Stimulated activated naive B cell treated with anti-CD40 and anti-IgM and Interleukin-4, amounts not matched to agents 10 μg/mL and 1 μg/mL and 100 μg/mL, for 72 hours (primary cell): Measurements from ENCODE around the gene PKIB.
"Not testable (repeated sequence)": the region's sequence is repeated elsewhere in the genome, so short reads cannot be mapped to it uniquely, and the experiment has no call there.

ENCODE experiments used
- ATAC-seq, 2 donors: fragments of 150-1000 bp; cut with Tn5 transposase; replicated peaks; 2 replicates each; pipeline ENCODE4 v1.10.0; 2021; ENCODE audit warnings: moderate library complexity in 1 of 2
- DNase-seq: peaks from one replicate; pipeline ENCODE4 v3.0.0; 2021
- H3K27ac Mint-ChIP-seq: one replicate; pipeline ENCODE4 v1.8.0; 2022; ENCODE audit warnings: mild to moderate bottlenecking, mixed read lengths
- H3K27me3 Mint-ChIP-seq, 2 donors: one replicate each; pipeline ENCODE4 v1.8.0; 2022; ENCODE audit warnings: mixed read lengths in 2 of 2
- H3K36me3 Mint-ChIP-seq, 2 donors: one replicate each; pipeline ENCODE4 v1.8.0; 2022; ENCODE audit warnings: mixed read lengths in 2 of 2, mild to moderate bottlenecking in 1 of 2
- H3K4me1 Mint-ChIP-seq, 2 donors: one replicate each; pipeline ENCODE4 v1.8.0; 2022; ENCODE audit warnings: mixed read lengths in 2 of 2, mild to moderate bottlenecking in 1 of 2
- H3K4me3 Mint-ChIP-seq, 2 donors: one replicate each; pipeline ENCODE4 v1.8.0; 2022; ENCODE audit warnings: mild to moderate bottlenecking in 2 of 2, mixed read lengths in 2 of 2, moderate library complexity in 1 of 2
- H3K9me3 Mint-ChIP-seq, 2 donors: one replicate each; pipeline ENCODE4 v1.8.0; 2022; ENCODE audit warnings: mixed read lengths in 2 of 2, mild to moderate bottlenecking in 1 of 2

Gene PKIB

GRCh38 chr6:122640366-122640765 is 30.2 kb downstream of the PKIB start:
- DNase-seq (no peak), ATAC-seq (no peak)
- no peaks in the 10 kb centered on the region for H3K4me1 Mint-ChIP-seq
- no peak overlapping the region for H3K4me3 Mint-ChIP-seq
- no peaks in the 10 kb centered on the region for H3K27me3 Mint-ChIP-seq
- H3K27ac Mint-ChIP-seq: no peak overlapping the region
- H3K36me3 Mint-ChIP-seq: no peaks in the 10 kb centered on the region
- H3K9me3 Mint-ChIP-seq: no peaks in the 10 kb centered on the region

DNA sequence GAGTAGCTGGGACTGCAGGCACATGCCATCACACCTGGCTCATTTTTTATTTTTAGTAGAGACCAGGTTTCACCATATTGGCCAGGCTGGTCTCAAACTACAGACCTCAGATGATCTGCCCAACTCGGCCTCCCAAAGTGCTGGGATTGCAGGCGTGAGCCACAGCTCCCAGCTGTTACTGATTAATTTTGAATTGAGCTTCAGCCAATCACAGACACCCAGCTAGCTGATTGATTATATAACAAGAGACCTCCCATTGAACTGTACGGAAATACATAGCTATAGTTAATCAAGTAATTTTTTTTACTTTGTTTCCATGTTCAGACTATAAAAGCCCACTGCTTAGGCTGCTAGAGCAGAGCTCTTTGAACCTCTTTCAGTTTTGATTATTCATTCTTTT is 31.6 kb downstream of the PKIB start:
- no peak for DNase-seq
- H3K27me3 Mint-ChIP-seq: no peaks in the 10 kb centered on the region
- no peaks in the 10 kb centered on the region for H3K4me1 Mint-ChIP-seq

DNA sequence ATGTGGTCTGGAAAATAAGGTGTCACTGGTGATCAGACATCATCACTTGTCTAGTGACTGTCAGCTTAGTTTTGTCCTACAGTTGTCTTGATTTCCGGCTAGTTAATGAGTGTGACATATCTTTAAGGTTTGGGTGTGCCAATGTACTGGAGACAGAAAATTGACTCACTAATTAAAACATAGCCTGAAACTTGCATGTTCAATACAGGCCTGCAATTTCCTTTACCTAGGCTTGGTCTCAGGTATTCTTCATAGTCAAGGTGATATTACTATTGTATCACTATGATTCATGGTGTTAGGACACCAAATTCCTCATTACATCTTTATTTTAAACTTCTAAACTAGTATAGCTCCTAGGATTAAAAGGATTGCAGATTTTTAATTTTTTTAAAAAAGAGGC is 32.4 kb downstream of the PKIB start:
- H3K9me3 Mint-ChIP-seq, H3K27me3 Mint-ChIP-seq, H3K36me3 Mint-ChIP-seq, DNase-seq, H3K27ac Mint-ChIP-seq, ATAC-seq, H3K4me3 Mint-ChIP-seq, H3K4me1 Mint-ChIP-seq: not testable (repeated sequence)

More for the DNA sequence above, 31.6 kb downstream of the PKIB start:
- no peak overlapping the region for H3K4me3 Mint-ChIP-seq
- ATAC-seq: no peak
- H3K27ac Mint-ChIP-seq: no peak overlapping the region
- H3K36me3 Mint-ChIP-seq: no peaks in the 10 kb centered on the region
- H3K9me3 Mint-ChIP-seq: no peaks in the 10 kb centered on the region

- no peaks in the 10 kb centered on the region for H3K9me3 Mint-ChIP-seq
- no peaks in the 10 kb centered on the region for H3K27me3 Mint-ChIP-seq
- H3K4me3 Mint-ChIP-seq: no peak overlapping the region
- DNase-seq: no peak
- no peak for ATAC-seq
- H3K27ac Mint-ChIP-seq: no peak overlapping the region
- H3K36me3 Mint-ChIP-seq: no peaks in the 10 kb centered on the region
- no peaks in the 10 kb centered on the region for H3K4me1 Mint-ChIP-seq
Observed at GRCh38 chr6:122645256-122645655, 35.1 kb downstream of the PKIB start.

DNA sequence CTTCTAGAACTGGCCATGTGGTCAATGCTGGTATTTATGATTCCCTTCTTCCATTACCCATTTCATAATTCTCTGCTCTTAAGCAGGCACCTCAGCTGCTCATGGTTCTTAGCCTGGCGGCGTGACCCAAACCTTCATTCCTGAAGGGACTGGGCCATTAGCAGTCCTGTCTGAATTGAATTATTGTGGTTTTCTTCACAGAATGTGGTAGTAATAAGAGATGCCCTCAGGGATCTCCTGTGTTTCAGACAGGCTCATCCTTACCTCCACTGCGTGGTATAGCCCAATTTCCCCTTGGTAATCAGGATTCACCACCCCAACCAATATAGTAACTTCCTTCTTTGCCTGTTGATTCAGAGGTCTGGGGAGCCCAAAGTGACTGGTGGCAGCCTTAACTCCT is 37.6 kb downstream of the PKIB start:
- no peak for ATAC-seq
- H3K4me3 Mint-ChIP-seq: no peak overlapping the region
- no peaks in the 10 kb centered on the region for H3K9me3 Mint-ChIP-seq
- H3K27me3 Mint-ChIP-seq: no peaks in the 10 kb centered on the region
- no peaks in the 10 kb centered on the region for H3K4me1 Mint-ChIP-seq
- no peak for DNase-seq
- no peaks in the 10 kb centered on the region for H3K36me3 Mint-ChIP-seq
- no peak overlapping the region for H3K27ac Mint-ChIP-seq

- no peaks in the 10 kb centered on the region for H3K27me3 Mint-ChIP-seq
- no peak for ATAC-seq
- no peak overlapping the region for H3K4me3 Mint-ChIP-seq
- H3K36me3 Mint-ChIP-seq: no peaks in the 10 kb centered on the region
- DNase-seq: no peak
- no peaks in the 10 kb centered on the region for H3K9me3 Mint-ChIP-seq
- H3K4me1 Mint-ChIP-seq: no peaks in the 10 kb centered on the region
- H3K27ac Mint-ChIP-seq: no peak overlapping the region
Observed at GRCh38 chr6:122648726-122649125, 38.5 kb downstream of the PKIB start.

- no peaks in the 10 kb centered on the region for H3K4me1 Mint-ChIP-seq
- ATAC-seq: no peak
- H3K9me3 Mint-ChIP-seq: no peaks in the 10 kb centered on the region
- no peaks in the 10 kb centered on the region for H3K36me3 Mint-ChIP-seq
- H3K27ac Mint-ChIP-seq: no peak overlapping the region
- no peak overlapping the region for H3K4me3 Mint-ChIP-seq
- DNase-seq: no peak
- H3K27me3 Mint-ChIP-seq: no peaks in the 10 kb centered on the region
Observed at GRCh38 chr6:122649701-122650100, 39.5 kb downstream of the PKIB start.

GRCh38 chr6:122650403-122650802 is 40.2 kb downstream of the PKIB start:
- no peak overlapping the region for H3K27ac Mint-ChIP-seq
- ATAC-seq: no peak

GRCh38 chr6:122651031-122651430 is 40.8 kb downstream of the PKIB start:
- Mint-ChIP-seq H3K27me3 (no peaks in the 10 kb centered on the region), H3K4me3 (no peak overlapping the region), H3K4me1 (no peaks in the 10 kb centered on the region), H3K9me3 (no peaks in the 10 kb centered on the region), H3K27ac (no peak overlapping the region), H3K36me3 (no peaks in the 10 kb centered on the region)
- ATAC-seq (no peak), DNase-seq (no peak)

More at GRCh38 chr6:122650403-122650802, 40.2 kb downstream of the PKIB start:
- Mint-ChIP-seq H3K27me3 (no peaks in the 10 kb centered on the region), H3K4me3 (no peak overlapping the region), H3K9me3 (no peaks in the 10 kb centered on the region), H3K36me3 (no peaks in the 10 kb centered on the region), H3K4me1 (no peaks in the 10 kb centered on the region)
- DNase-seq: no peak

DNA sequence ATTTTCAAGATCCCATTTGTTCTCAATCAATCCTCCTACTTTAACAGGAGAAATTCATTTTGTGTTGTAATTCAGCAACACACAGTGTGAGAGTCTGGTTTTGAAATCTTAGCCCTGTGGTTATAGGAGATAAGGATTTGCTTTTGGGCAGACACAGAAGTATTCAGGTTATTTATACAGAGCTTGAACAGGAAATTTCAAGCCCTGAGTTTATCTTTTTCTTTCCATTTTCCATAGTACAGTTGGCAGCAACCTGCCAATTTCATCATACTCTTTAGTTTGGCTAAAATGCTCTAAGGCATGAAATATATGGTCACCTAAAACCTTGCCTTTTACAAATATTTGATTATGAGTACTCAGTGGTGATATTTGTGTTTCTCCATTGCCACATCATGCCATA is 41.4 kb downstream of the PKIB start:
- no peak overlapping the region for H3K4me3 Mint-ChIP-seq
- no peaks in the 10 kb centered on the region for H3K36me3 Mint-ChIP-seq
- no peaks in the 10 kb centered on the region for H3K9me3 Mint-ChIP-seq
- no peaks in the 10 kb centered on the region for H3K27me3 Mint-ChIP-seq
- H3K4me1 Mint-ChIP-seq: no peaks in the 10 kb centered on the region
- no peak for ATAC-seq
- no peak for DNase-seq
- no peak overlapping the region for H3K27ac Mint-ChIP-seq

- H3K36me3 Mint-ChIP-seq: no peaks in the 10 kb centered on the region
- H3K27me3 Mint-ChIP-seq: no peaks in the 10 kb centered on the region
- DNase-seq (no peak), ATAC-seq (no peak)
- no peaks in the 10 kb centered on the region for H3K9me3 Mint-ChIP-seq
- no peaks in the 10 kb centered on the region for H3K4me1 Mint-ChIP-seq
- no peak overlapping the region for H3K4me3 Mint-ChIP-seq
- H3K27ac Mint-ChIP-seq: no peak overlapping the region
Observed at GRCh38 chr6:122652431-122652830, 42.2 kb downstream of the PKIB start.

DNA sequence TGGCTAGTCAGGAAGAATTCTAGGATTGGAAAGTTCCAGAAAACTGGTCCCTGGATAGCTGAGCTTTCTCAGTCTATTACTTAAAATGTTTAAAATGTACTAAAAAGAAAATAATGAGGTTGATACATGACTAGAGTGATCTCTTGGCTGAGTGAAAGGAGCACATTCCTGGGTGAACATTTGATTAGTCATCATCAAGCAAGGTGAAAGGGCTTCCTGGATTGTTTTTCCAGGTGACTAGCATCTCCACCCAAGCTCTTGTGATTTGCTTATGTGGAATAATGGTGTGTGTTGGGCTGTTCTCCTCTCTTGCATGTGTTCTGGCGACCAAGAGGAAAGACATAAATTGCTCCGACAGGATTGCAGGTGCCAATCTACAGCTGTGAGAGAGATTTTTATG is 42.9 kb downstream of the PKIB start:
- no peaks in the 10 kb centered on the region for H3K4me1 Mint-ChIP-seq
- no peak overlapping the region for H3K4me3 Mint-ChIP-seq
- no peak for ATAC-seq
- H3K9me3 Mint-ChIP-seq: no peaks in the 10 kb centered on the region
- H3K36me3 Mint-ChIP-seq: no peaks in the 10 kb centered on the region
- H3K27ac Mint-ChIP-seq: no peak overlapping the region
- no peak for DNase-seq
- H3K27me3 Mint-ChIP-seq: no peaks in the 10 kb centered on the region

- H3K27ac Mint-ChIP-seq: no peak overlapping the region
- no peaks in the 10 kb centered on the region for H3K36me3 Mint-ChIP-seq
- DNase-seq (no peak), ATAC-seq (no peak)
- H3K4me3 Mint-ChIP-seq: no peak overlapping the region
- no peaks in the 10 kb centered on the region for H3K27me3 Mint-ChIP-seq
- H3K9me3 Mint-ChIP-seq: no peaks in the 10 kb centered on the region
- no peaks in the 10 kb centered on the region for H3K4me1 Mint-ChIP-seq
Observed at GRCh38 chr6:122654012-122654411, 43.8 kb downstream of the PKIB start.

DNA sequence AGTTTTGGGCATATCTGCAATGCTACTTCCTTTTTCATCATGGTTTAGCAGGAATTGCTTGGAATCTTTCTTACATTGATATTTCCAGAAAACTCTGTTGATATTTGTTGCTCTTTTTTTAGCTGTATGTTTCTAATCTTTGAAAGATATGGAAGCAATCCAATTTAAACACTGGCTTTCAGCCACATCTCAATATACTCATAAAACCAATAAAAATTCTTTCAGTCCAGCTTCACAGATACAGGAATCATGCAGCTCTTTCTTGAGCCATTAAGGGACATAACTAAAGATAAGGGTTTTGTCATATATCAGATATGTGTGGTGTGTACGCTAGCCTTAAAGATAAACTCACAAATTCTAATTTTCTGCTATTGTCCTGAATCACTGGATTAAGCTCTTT is 47.4 kb downstream of the PKIB start:
- ATAC-seq: no peak
- Mint-ChIP-seq H3K4me3 (no peak overlapping the region), H3K27ac (no peak overlapping the region), H3K4me1 (no peaks in the 10 kb centered on the region), H3K27me3 (no peaks in the 10 kb centered on the region), H3K36me3 (no peaks in the 10 kb centered on the region), H3K9me3 (no peaks in the 10 kb centered on the region)
- no peak for DNase-seq

GRCh38 chr6:122660296-122660695 is 50.1 kb downstream of the PKIB start:
- ATAC-seq (no peak), DNase-seq (no peak)
- H3K27ac Mint-ChIP-seq: no peak overlapping the region
- H3K9me3 Mint-ChIP-seq: no peaks in the 10 kb centered on the region
- no peak overlapping the region for H3K4me3 Mint-ChIP-seq
- H3K4me1 Mint-ChIP-seq: no peaks in the 10 kb centered on the region
- H3K27me3 Mint-ChIP-seq: no peaks in the 10 kb centered on the region
- H3K36me3 Mint-ChIP-seq: no peaks in the 10 kb centered on the region

GRCh38 chr6:122663981-122664380 is 53.8 kb downstream of the PKIB start:
- Mint-ChIP-seq H3K9me3 (no peaks in the 10 kb centered on the region), H3K27me3 (no peaks in the 10 kb centered on the region), H3K4me1 (no peaks in the 10 kb centered on the region), H3K4me3 (no peak overlapping the region), H3K27ac (no peak overlapping the region), H3K36me3 (no peaks in the 10 kb centered on the region)
- ATAC-seq (no peak), DNase-seq (no peak)
